Gastroesophageal sphincter (tissue), 4 donors: Measurements from ENCODE around the gene DAAM1. TPM values are rescaled to one million over a fixed set of nuclear protein-coding genes. Genes with fewer than 3 reads are reported as not detected.

ENCODE experiments used
- ATAC-seq: fragments of 150-250 bp; one replicate; pipeline ENCODE4 v1.9.1; 2016; ENCODE audit warnings: mild to moderate bottlenecking, moderate library complexity
- H3K27ac ChIP-seq, 4 donors: fragments of 200-600 bp; sonication (generic) in 3 of 4; 1 replicate in 3 of 4; 2 replicates in 1 of 4; pipeline ENCODE4 v1.5.1; 2016 to 2019
- H3K27me3 ChIP-seq: fragments of 200-600 bp; sonication (generic); one replicate; pipeline ENCODE4 v1.5.1; 2019
- H3K36me3 ChIP-seq, 2 donors: fragments of 200-600 bp; sonication (generic); one replicate each; pipeline ENCODE4 v1.5.1; 2019; ENCODE audit warnings: control low read depth in 1 of 2
- H3K4me1 ChIP-seq, 3 donors: fragments of 200-600 bp; sonication (generic); 1 replicate in 2 of 3; 2 replicates in 1 of 3; pipeline ENCODE4 v1.5.1; 2016 to 2019; ENCODE audit warnings: control low read depth in 2 of 3
- H3K4me3 ChIP-seq, 2 donors: fragments of 200-600 bp; sonication (generic); one replicate each; pipeline ENCODE4 v1.5.1; 2019; ENCODE audit warnings: mild to moderate bottlenecking in 1 of 2, moderate library complexity in 1 of 2
- H3K9me3 ChIP-seq, 3 donors: fragments of 200-600 bp; sonication (generic); one replicate each; pipeline ENCODE4 v1.5.1; 2017 to 2019; ENCODE audit warnings: control low read depth in 2 of 3
- CTCF ChIP-seq, 4 experiments: fragments of 200-600 bp in 2 of 4; fragments of 450-650 bp in 2 of 4; sonication (generic) in 1 of 4; IDR thresholded peaks; one replicate each; pipeline ENCODE4 v1.5.1; 2017 to 2019; ENCODE audit warnings: antibody characterized with exemption in 4 of 4, mild to moderate bottlenecking in 2 of 4, moderate library complexity in 2 of 4
- EP300 ChIP-seq: sonication (generic); formaldehyde crosslinking; IDR thresholded peaks from one replicate; pipeline ENCODE4 v1.6.1; 2017; ENCODE audit warnings: antibody characterized with exemption, mild to moderate bottlenecking
- POLR2A ChIP-seq, 2 donors: fragments of 450-650 bp; IDR thresholded peaks; one replicate each; pipeline ENCODE4 v1.6.1; 2017; ENCODE audit warnings: antibody characterized with exemption in 2 of 2, mild to moderate bottlenecking in 2 of 2, moderate library complexity in 1 of 2
- POLR2AphosphoS5 ChIP-seq: sonication (generic); formaldehyde crosslinking; IDR thresholded peaks from one replicate; pipeline ENCODE4 v1.6.1; 2017; ENCODE audit warnings: antibody characterized with exemption
- WGBS, 2 donors: methylation state at CpG; one replicate each; pipeline ENCODE4 v1.1.5; 2018; ENCODE audit warnings: low coverage in 1 of 2; 5-methylcytosine and 5-hydroxymethylcytosine counted together
- total RNA-seq, 4 donors: library from RNA; depleted of rRNA; stranded (reverse); fragments of >200 nt; gene quantifications; one replicate each; pipeline ENCODE4 v1.1.0, GENCODE V29; 2016

Gene DAAM1
- total RNA-seq, 4 donors from 2014 or later: 64.0 to 124 (median 87.3) TPM

- peaks cover 27 to 100% (median 48%) of the 10 kb centered on the region in 3 donors for H3K4me1 ChIP-seq
- TF ChIP-seq EP300: no peak
- TF ChIP-seq CTCF (IDR thresholded peaks at IDR 0.05): no peak
- no peak for TF ChIP-seq POLR2A (IDR thresholded peaks at IDR 0.05)
- TF ChIP-seq POLR2AphosphoS5: no peak
- WGBS, 2 donors: 20 to 31% methylated on average over 1 of the region's 1 CpG
- no peak overlapping the region for H3K4me3 ChIP-seq
- H3K36me3 ChIP-seq: no peaks in the 10 kb centered on the region
- H3K27ac ChIP-seq: peak overlapping the region in 3 of 4 donors; percentile 44 to 77 (median 77)
- no peaks in the 10 kb centered on the region for H3K9me3 ChIP-seq
- no peaks in the 10 kb centered on the region for H3K27me3 ChIP-seq
- ATAC-seq: no peak
These were observed 28.5 kb downstream of the DAAM1 start for GRCh38 chr14:59217011-59217410.

GRCh38 chr14:59221568-59221967 lies 33.1 kb downstream of the DAAM1 start:
- H3K36me3 ChIP-seq: peaks cover 0 to 7% of the 10 kb centered on the region in 2 donors
- TF ChIP-seq CTCF (IDR thresholded peaks at IDR 0.05) (no peak), POLR2AphosphoS5 (no peak), EP300 (no peak), POLR2A (IDR thresholded peaks at IDR 0.05) (no peak)
- no peak for ATAC-seq
- no peaks in the 10 kb centered on the region for H3K9me3 ChIP-seq
- peak overlapping the region in 1 of 4 donors; percentile 17 for H3K27ac ChIP-seq
- 63 to 75% methylated on average over 1 to 2 of the region's 2 CpGs for WGBS, 2 donors
- no peak overlapping the region for H3K4me3 ChIP-seq
- no peaks in the 10 kb centered on the region for H3K27me3 ChIP-seq
- peaks cover 2 to 94% (median 29%) of the 10 kb centered on the region in 3 donors for H3K4me1 ChIP-seq

GRCh38 chr14:59224341-59224740 lies 35.9 kb downstream of the DAAM1 start:
- Histone ChIP-seq H3K27me3 (no peaks in the 10 kb centered on the region), H3K9me3 (no peaks in the 10 kb centered on the region), H3K4me3 (no peak overlapping the region), H3K27ac (no peak overlapping the region), H3K36me3 (peaks cover 0 to 7% of the 10 kb centered on the region in 2 donors), H3K4me1 (peaks cover 12 to 94% (median 35%) of the 10 kb centered on the region in 3 donors)
- TF ChIP-seq CTCF (IDR thresholded peaks at IDR 0.05) (no peak), POLR2AphosphoS5 (no peak), POLR2A (IDR thresholded peaks at IDR 0.05) (no peak), EP300 (no peak)
- ATAC-seq: no peak
- WGBS, 2 donors: 64 to 66% methylated on average over 3 of the region's 3 CpGs

GRCh38 chr14:59225281-59225680 lies 36.8 kb downstream of the DAAM1 start:
- Histone ChIP-seq H3K27ac (peak overlapping the region in 1 of 4 donors; percentile 24), H3K4me3 (no peak overlapping the region), H3K27me3 (no peaks in the 10 kb centered on the region), H3K9me3 (no peaks in the 10 kb centered on the region), H3K36me3 (peaks cover 0 to 7% of the 10 kb centered on the region in 2 donors), H3K4me1 (peaks cover 14 to 94% (median 36%) of the 10 kb centered on the region in 3 donors)
- TF ChIP-seq EP300: no peak
- TF ChIP-seq CTCF (IDR thresholded peaks at IDR 0.05): no peak
- no peak for TF ChIP-seq POLR2AphosphoS5
- TF ChIP-seq POLR2A (IDR thresholded peaks at IDR 0.05): no peak
- WGBS, 2 donors: 0 to 88% methylated on average over 1 of the region's 2 CpGs
- no peak for ATAC-seq

- H3K4me3 ChIP-seq: no peak overlapping the region
- H3K4me1 ChIP-seq: peaks cover 14 to 89% (median 34%) of the 10 kb centered on the region in 3 donors
- peaks cover 0 to 1% of the 10 kb centered on the region in 2 donors for H3K36me3 ChIP-seq
- 25 to 28% methylated on average over 3 of the region's 3 CpGs for WGBS, 2 donors
- H3K9me3 ChIP-seq: no peaks in the 10 kb centered on the region
- TF ChIP-seq POLR2AphosphoS5 (no peak), EP300 (no peak), POLR2A (IDR thresholded peaks at IDR 0.05) (no peak), CTCF (IDR thresholded peaks at IDR 0.05) (no peak)
- no peaks in the 10 kb centered on the region for H3K27me3 ChIP-seq
- ATAC-seq: peak; percentile 51
- H3K27ac ChIP-seq: peak overlapping the region; percentile 39 to 65 (median 53)
These were observed 40.0 kb downstream of the DAAM1 start for GRCh38 chr14:59228421-59228820.
